PC-9 (cell line): ENCODE data around the gene KCNC4.

ENCODE experiments used
- CTCF ChIP-seq: fragments of 200-600 bp; sonication (generic); conservative IDR thresholded peaks from 2 replicates; pipeline ENCODE4 v1.6.1; 2017; ENCODE audit warnings: mixed run types, antibody characterized with exemption, mild to moderate bottlenecking, moderate library complexity
- EZH2 ChIP-seq: fragments of 200-600 bp; sonication (generic); IDR thresholded peaks from 2 replicates; pipeline ENCODE4 v1.8.0; 2017; ENCODE audit warnings: antibody characterized with exemption, low read depth

GRCh38 chr1:110221119-110221518 is 11.0 kb downstream of the KCNC4 start:
- TF ChIP-seq CTCF (no peak), EZH2 (no peak)
